ENCODE measurements around the gene RPL15.

DNA sequence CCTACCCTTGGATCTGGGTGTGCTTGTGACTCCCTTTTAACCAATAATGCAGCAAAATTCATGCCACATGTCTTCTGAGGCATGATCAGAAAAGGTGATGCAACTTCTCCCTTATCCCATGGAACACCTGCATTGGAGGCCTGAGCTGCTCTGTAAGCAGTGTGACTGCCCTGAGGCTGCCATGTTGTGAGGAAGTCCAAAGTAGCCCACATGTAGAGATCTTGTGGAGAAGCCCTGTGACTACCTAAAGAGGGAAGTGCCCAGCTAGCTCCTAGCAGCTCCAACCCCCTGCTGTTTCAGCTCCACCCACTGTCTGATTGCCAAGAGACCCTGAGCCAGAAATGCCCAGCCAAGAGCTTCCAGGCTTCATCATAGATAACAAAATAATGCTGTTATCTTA is 21.8 kb downstream of the RPL15 start:
- TF ChIP-seq, protein P1, sequence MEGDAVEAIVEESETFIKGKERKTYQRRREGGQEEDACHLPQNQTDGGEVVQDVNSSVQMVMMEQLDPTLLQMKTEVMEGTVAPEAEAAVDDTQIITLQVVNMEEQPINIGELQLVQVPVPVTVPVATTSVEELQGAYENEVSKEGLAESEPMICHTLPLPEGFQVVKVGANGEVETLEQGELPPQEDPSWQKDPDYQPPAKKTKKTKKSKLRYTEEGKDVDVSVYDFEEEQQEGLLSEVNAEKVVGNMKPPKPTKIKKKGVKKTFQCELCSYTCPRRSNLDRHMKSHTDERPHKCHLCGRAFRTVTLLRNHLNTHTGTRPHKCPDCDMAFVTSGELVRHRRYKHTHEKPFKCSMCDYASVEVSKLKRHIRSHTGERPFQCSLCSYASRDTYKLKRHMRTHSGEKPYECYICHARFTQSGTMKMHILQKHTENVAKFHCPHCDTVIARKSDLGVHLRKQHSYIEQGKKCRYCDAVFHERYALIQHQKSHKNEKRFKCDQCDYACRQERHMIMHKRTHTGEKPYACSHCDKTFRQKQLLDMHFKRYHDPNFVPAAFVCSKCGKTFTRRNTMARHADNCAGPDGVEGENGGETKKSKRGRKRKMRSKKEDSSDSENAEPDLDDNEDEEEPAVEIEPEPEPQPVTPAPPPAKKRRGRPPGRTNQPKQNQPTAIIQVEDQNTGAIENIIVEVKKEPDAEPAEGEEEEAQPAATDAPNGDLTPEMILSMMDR (IDR thresholded peaks at IDR 0.05), result no peak
- TF ChIP-seq RCOR1 (IDR thresholded peaks at IDR 0.05; ENCODE audit: low read depth, low read length), result no peak
- TF ChIP-seq EHF (CRISPR knock-in tag; IDR thresholded peaks at IDR 0.05), result no peak
- no peak for TF ChIP-seq RAD21 (conservative IDR thresholded peaks at IDR 0.05 in 1 of 2, IDR thresholded peaks at IDR 0.05 in 1 of 2)
- TF ChIP-seq, protein P2, sequence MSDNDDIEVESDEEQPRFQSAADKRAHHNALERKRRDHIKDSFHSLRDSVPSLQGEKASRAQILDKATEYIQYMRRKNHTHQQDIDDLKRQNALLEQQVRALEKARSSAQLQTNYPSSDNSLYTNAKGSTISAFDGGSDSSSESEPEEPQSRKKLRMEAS (IDR thresholded peaks at IDR 0.05), result no peak
- TF ChIP-seq, protein P3, sequence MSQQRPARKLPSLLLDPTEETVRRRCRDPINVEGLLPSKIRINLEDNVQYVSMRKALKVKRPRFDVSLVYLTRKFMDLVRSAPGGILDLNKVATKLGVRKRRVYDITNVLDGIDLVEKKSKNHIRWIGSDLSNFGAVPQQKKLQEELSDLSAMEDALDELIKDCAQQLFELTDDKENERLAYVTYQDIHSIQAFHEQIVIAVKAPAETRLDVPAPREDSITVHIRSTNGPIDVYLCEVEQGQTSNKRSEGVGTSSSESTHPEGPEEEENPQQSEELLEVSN (IDR thresholded peaks at IDR 0.05; ENCODE audit: borderline replicate concordance, low read depth), result no peak
- no peak for TF ChIP-seq SREBF2 (IDR thresholded peaks at IDR 0.05)
- TF ChIP-seq ZNF302 (CRISPR knock-in tag; IDR thresholded peaks at IDR 0.05), result no peak
- no peak for TF ChIP-seq ESRRA (IDR thresholded peaks at IDR 0.05; ENCODE audit: borderline replicate concordance, low read length)
- TF ChIP-seq POLR2A (IDR thresholded peaks at IDR 0.05; ENCODE audit: low read length), result no peak
- no peak for TF ChIP-seq CEBPB (IDR thresholded peaks at IDR 0.05)
- no peak for TF ChIP-seq MYC (IDR thresholded peaks at IDR 0.05; ENCODE audit: borderline replicate concordance, low read length)
